Osteocyte (in vitro differentiated cells): ENCODE results near the gene GDPD5. TPM values are rescaled to one million over a fixed set of nuclear protein-coding genes. Genes with fewer than 3 reads are reported as not detected.

Experiments
- DNase-seq: peaks from one replicate; pipeline ENCODE4 v3.0.0; 2021; ENCODE audit warnings: mixed read lengths; ENCODE audit not compliant: unreplicated experiment; ENCODE audit errors: extremely low spot score
- H3K27ac Mint-ChIP-seq: one replicate; pipeline ENCODE4 v1.8.0; 2021; ENCODE audit warnings: mild to moderate bottlenecking, mixed read lengths; ENCODE audit not compliant: unreplicated experiment
- H3K27me3 Mint-ChIP-seq: one replicate; pipeline ENCODE4 v1.8.0; 2021; ENCODE audit warnings: mixed read lengths; ENCODE audit not compliant: unreplicated experiment
- H3K36me3 Mint-ChIP-seq: one replicate; pipeline ENCODE4 v1.8.0; 2021; ENCODE audit warnings: mixed read lengths; ENCODE audit not compliant: unreplicated experiment
- H3K4me1 Mint-ChIP-seq: one replicate; pipeline ENCODE4 v1.8.0; 2021; ENCODE audit warnings: mixed read lengths; ENCODE audit not compliant: unreplicated experiment
- H3K4me3 Mint-ChIP-seq: one replicate; pipeline ENCODE4 v1.8.0; 2021; ENCODE audit warnings: mild to moderate bottlenecking, moderate library complexity, mixed read lengths; ENCODE audit not compliant: unreplicated experiment
- H3K9me3 Mint-ChIP-seq: one replicate; pipeline ENCODE4 v1.8.0; 2021; ENCODE audit warnings: mixed read lengths; ENCODE audit not compliant: unreplicated experiment
- CTCF ChIP-seq: fragments of 200-600 bp; sonication (generic); IDR thresholded peaks from 2 replicates; pipeline ENCODE4 v1.5.0; 2021; ENCODE audit warnings: antibody characterized with exemption, mild to moderate bottlenecking, moderate library complexity
- total RNA-seq: library from RNA; stranded (reverse); gene quantifications from 2 replicates; pipeline ENCODE4 v1.2.1, GENCODE V29; 2021

Gene GDPD5
- total RNA-seq, 1 donor from 2014 or later: 3.1 TPM

GRCh38 chr11:75465701-75466531 lies 59.8 kb downstream of the GDPD5 start:
- Mint-ChIP-seq H3K4me3 (no peak overlapping the region), H3K36me3 (no peaks in the 10 kb centered on the region), H3K27ac (no peak overlapping the region), H3K4me1 (peaks cover 16% of the 10 kb centered on the region), H3K9me3 (no peaks in the 10 kb centered on the region), H3K27me3 (no peaks in the 10 kb centered on the region)
- no peak for TF ChIP-seq CTCF
- no peak for DNase-seq

- H3K4me3 Mint-ChIP-seq: no peak overlapping the region
- no peak for DNase-seq
- no peaks in the 10 kb centered on the region for H3K36me3 Mint-ChIP-seq
- H3K27me3 Mint-ChIP-seq: no peaks in the 10 kb centered on the region
- TF ChIP-seq CTCF: no peak
- H3K9me3 Mint-ChIP-seq: no peaks in the 10 kb centered on the region
- no peak overlapping the region for H3K27ac Mint-ChIP-seq
- peaks cover 8% of the 10 kb centered on the region for H3K4me1 Mint-ChIP-seq
These were observed 62.5 kb downstream of the GDPD5 start for GRCh38 chr11:75463106-75463774.

- H3K36me3 Mint-ChIP-seq: no peaks in the 10 kb centered on the region
- H3K27ac Mint-ChIP-seq: no peak overlapping the region
- H3K4me3 Mint-ChIP-seq: no peak overlapping the region
- H3K27me3 Mint-ChIP-seq: no peaks in the 10 kb centered on the region
- no peaks in the 10 kb centered on the region for H3K9me3 Mint-ChIP-seq
- TF ChIP-seq CTCF: no peak
- H3K4me1 Mint-ChIP-seq: peaks cover 6% of the 10 kb centered on the region
- no peak for DNase-seq
These were observed 63.6 kb downstream of the GDPD5 start for GRCh38 chr11:75462117-75462653.

- DNase-seq: no peak
- TF ChIP-seq CTCF: no peak
- Mint-ChIP-seq H3K4me1 (peaks cover 5% of the 10 kb centered on the region), H3K36me3 (no peaks in the 10 kb centered on the region), H3K9me3 (no peaks in the 10 kb centered on the region), H3K27me3 (no peaks in the 10 kb centered on the region), H3K4me3 (no peak overlapping the region), H3K27ac (no peak overlapping the region)
These were observed 64.6 kb downstream of the GDPD5 start for GRCh38 chr11:75461151-75461550.

GRCh38 chr11:75456596-75457183 lies 69.1 kb downstream of the GDPD5 start:
- H3K9me3 Mint-ChIP-seq: no peaks in the 10 kb centered on the region
- no peaks in the 10 kb centered on the region for H3K36me3 Mint-ChIP-seq
- H3K4me3 Mint-ChIP-seq: no peak overlapping the region
- DNase-seq: no peak
- no peak overlapping the region for H3K27ac Mint-ChIP-seq
- no peaks in the 10 kb centered on the region for H3K27me3 Mint-ChIP-seq
- TF ChIP-seq CTCF: no peak
- H3K4me1 Mint-ChIP-seq: no peaks in the 10 kb centered on the region
